ENCODE measurements around the gene AUNIP.

GRCh38 chr1:25904943-25905679, 45.9 kb upstream of the AUNIP start:
- no peak for TF ChIP-seq EP300 (IDR thresholded peaks at IDR 0.05)
- no peak for TF ChIP-seq POLR2AphosphoS5 (IDR thresholded peaks at IDR 0.05)
